Stimulated activated CD4-positive, alpha-beta T cell treated with anti-CD3 and anti-CD28 coated beads, TNF-alpha, amount 100 ng/mL, for 1 hour (primary cell): ENCODE results near the gene BIRC7.

Experiments used
- DNase-seq, 3 donors: peaks; one replicate each; pipeline ENCODE4 v3.0.0-alpha.2; 2020; ENCODE audit warnings: low read depth in 3 of 3, low spot score in 1 of 3

Gene BIRC7

DNA sequence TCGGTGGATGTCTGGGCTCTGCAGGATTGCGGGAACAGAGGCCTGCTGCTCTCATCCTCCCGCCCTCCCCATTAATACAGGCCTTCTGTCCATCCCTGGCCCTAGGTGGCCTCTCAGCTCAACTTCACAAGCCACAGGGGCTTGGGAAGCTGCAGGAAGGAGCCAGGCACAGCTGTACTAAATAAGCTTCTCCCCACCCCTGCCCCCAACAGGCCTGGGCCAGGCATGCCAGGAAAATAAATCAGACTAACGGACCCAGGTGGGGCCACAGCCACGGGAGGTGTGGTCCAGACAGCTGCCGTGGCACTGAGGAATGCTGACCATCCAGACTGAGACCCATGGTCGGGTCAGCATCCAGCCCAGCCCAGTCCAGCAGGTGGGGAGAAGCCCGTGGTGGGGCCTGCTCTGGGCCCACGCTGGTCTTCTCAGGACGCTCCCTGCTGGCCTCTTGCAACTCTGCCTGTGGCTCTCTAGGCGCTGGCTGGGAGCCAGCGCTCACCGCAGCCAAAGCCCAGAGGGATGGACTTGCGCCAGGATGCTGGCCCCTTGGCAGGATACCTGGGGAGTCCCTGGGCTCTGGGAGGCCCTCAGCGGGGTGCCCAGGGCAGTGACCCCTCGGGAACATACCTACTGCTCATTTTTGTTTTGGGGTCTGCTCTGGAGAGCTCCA, 11.2 kb upstream of the BIRC7 start:
- DNase-seq = no peak

DNA sequence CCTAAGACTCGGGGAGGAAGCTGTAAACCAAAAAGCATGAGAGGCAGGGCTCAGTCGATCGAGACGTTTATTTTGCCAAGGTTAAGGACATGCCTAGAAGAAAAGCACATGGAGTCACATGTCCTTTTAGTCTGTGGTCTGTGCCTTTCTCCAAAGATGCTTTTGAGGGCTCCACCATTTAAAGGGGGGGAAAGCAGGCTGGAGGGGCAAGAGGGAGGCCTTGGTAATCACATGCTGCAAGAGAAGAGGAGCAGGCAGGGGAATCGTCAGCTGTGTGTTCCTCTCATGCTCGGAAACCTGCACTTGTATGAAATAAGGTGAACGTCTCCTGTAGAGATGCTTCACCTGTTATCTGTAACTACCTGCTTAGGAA, 10.6 kb upstream of the BIRC7 start:
- no peak for DNase-seq

DNA sequence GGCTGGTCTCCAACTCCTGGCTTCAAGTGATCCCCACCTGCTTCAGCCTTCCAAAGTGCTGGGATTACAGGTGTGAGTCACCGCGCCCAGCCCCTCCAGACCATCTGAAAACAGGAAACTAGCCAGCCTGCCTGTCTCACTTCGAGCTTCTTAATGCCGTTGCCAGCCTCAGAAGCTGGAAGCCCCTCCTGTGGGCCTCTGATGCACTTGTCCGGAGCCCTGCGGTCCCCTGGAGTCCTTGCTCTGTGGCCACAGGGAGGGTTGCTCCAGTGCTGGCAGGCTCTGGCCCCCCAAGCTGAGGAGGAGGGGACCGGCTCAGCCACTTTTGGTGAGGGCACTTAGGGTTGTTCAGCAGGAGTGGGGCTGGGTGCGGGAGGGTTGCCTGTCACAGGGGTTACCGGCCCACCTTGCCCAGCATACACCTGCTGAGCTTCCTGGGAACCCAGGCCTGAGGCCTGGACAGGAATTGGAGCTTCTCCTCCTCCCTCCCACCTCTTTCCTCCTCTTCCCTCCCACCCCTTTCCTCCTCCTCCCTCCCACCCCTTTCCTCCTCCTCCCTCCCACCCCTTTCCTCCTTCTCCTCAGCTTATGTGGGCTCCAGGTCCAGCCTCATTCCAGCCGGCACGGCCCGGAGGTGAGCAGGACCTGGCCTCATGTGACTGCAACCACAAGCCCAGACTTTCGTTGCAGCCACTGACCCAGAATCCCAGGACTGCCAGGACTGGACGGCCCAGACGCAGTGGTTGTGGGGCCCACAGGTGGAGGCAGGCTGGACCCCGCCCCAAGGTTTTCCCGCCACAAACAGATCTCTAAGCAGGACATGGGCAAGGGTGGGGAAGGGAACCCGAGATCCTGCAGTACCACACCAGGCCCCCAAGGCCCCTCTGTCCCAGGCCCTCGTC, 9.4 kb upstream of the BIRC7 start:
- DNase-seq = no peak

GRCh38 chr20:63227260-63227659, 8.4 kb upstream of the BIRC7 start:
- DNase-seq = no peak

GRCh38 chr20:63228806-63229205, 6.9 kb upstream of the BIRC7 start:
- DNase-seq = no peak

GRCh38 chr20:63230800-63231268, 4.9 kb upstream of the BIRC7 start:
- DNase-seq = no peak

DNA sequence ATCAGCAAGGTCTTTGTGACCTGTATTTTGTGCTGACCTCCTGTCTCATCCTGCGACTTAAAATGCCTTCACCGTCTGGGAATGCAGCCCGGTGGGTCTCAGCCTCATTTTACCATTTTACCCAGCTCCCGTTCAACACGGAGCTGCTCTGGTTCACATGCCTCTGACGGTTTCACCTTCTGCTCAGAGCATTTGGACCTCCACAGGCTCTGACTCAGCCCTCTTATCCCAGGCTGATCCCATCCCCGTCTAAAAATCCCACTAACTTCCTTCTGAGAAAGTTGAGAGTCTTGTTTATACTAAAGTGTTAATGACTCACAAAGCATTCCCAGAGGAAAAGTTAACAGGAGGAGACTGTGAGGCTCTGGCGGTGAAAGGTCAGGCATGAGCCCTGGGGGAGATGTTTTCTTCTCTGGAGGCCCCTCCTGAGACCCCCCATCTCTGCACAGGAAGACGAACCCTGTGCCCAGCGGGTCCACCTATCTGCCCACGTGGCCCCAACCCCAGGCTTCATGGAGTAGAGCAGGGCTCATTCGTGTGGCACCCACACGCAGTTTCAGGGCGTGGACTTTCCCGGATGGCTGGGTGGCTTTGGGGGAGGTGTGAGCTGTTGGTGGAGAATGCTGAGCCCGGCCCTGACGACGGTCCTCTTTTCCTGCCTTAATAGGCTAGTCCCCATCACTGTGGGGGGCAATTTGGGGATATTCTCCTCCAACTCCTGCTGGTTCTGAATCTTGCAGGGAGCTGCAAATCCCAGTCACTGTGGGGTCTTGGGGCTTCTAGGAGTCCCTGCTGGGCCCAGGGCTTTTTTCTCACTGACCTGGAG, 3.3 kb upstream of the BIRC7 start:
- DNase-seq = no peak

GRCh38 chr20:63233061-63233344, 2.7 kb upstream of the BIRC7 start:
- no peak for DNase-seq

DNA sequence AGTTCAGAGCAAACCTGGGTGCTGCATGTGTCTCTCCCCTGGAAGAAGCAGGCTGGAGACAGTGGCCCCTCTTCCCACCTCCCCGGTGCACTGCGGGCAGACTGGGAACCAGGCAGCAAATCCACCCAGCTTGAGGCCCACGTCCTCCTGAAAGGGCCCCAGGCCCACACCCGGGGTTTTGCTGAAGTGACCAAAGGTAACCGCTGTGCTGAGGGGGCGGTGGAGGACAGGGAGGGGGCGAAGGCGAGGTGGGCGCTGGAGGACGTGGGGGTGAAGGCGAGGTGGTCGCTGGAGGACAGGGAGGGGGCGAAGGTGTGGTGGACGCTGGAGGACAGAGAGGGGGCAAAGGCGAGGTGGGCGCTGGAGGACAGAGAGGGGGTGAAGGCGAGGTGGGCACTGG, 1.8 kb upstream of the BIRC7 start:
- DNase-seq = no peak

DNA sequence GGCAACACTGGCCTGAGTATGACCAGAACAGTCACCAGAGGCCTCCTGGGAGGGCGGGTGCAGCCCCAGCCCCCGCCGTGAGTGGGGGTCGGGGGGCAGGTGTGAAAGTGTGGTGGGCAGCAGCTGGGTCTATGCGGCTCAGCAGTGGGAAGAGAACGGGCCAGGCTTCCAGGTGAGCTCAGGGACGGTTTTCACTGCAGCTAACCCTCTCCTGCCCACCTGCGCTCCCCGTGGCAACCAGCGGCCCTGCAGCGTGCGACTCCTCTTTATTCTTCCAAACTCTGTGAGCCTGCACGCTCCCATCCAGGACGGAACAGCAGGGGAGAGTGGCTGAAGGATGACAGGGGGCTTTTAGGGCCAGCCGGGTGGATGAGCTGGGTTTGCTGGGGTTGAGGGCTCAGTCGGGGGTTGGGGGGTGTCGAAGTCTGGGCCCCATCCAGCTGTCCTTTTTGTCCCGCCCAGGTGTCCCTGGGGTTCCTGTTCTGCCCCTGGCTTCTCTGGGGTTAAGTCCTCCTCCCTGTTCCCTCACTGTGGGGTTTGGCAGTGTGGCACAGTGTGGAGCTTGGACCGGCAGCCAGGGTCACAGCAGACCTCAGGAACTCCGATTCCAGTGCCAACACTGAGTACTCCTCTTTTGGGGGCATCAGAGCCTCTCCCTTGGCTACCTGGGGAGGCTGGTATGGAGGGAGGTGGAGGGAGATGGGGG, 859 bp upstream of the BIRC7 start:
- peak in 1 of 3 donors; percentile 7 for DNase-seq

DNA sequence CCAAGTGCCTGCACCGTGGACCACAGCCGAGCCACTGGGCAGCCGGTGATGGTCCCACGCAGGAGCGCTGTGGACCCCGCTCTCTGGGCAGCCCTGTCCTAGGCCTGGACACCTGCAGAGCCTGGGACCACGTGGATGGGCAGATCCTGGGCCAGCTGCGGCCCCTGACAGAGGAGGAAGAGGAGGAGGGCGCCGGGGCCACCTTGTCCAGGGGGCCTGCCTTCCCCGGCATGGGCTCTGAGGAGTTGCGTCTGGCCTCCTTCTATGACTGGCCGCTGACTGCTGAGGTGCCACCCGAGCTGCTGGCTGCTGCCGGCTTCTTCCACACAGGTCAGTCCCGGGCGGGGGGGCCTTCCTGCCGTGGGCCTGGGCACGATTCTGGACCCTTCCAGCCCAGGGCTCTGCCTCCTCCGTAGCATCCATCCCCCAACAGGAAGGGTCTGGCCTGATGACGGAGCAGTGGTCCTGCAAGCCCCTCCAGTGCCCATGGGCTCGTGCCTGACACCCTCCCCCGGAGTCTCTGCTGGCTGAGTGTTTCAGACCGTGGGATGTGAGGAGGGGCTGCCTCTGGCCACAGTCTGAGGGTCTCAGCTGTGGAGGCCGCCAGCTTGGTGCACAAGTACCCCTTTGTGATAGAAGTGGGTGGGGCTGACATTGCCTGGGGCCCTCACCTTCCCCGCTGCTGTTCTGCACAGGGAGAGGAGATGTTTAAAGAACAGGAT, 572 bp downstream of the BIRC7 start:
- no peak for DNase-seq

GRCh38 chr20:63238031-63238430, 2.3 kb downstream of the BIRC7 start:
- DNase-seq = no peak

- no peak for DNase-seq
Observed at GRCh38 chr20:63238514-63239125, 2.9 kb downstream of the BIRC7 start.

DNA sequence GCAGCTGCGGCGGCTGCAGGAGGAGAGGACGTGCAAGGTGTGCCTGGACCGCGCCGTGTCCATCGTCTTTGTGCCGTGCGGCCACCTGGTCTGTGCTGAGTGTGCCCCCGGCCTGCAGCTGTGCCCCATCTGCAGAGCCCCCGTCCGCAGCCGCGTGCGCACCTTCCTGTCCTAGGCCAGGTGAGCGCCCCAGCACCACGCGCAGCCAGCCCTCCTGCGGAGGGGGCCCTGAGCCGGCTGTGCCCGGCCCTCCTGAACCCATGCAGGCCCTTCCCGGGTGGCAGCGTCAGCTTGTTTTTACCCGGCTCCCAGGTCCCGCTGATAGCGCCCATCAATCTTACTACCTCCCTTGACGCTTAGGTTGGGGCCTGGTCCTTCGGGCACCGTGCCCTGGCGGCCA, 3.7 kb downstream of the BIRC7 start:
- DNase-seq = no peak

DNA sequence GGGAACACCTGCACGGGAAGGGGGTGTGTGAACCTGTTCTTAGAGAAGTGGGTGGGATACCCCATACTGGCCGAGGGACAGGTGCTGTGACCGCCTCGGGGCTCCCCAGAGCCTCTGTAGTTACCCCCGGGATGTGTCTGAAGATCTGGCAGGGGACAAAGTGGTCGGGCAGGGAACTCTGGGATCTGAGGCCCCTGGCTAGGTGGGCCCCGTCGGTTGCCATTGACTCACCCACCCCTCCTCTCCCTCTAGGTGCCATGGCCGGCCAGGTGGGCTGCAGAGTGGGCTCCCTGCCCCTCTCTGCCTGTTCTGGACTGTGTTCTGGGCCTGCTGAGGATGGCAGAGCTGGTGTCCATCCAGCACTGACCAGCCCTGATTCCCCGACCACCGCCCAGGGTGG, 4.3 kb downstream of the BIRC7 start:
- DNase-seq = no peak

- no peak for DNase-seq
Observed at GRCh38 chr20:63241272-63241671, 5.6 kb downstream of the BIRC7 start.

DNA sequence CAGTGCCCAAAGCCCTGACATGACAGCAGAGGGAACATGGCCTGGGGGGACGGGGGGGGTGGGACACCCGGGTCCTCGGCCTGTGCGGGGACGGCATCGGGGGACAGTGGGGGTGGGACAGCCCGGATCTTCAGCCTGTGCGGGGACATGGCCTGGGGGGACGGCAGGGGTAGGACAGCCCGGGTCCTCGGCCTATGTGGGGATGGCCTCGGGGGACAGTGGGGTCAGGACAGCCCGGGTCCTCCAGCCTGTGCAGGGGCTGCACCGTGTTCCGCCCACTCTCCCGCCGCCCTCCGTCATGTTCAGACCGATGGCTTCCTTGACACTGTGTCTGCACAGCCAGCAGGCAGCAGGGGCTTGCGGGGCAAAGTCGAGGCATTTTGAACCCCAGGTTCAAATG, 7.0 kb downstream of the BIRC7 start:
- no peak for DNase-seq

GRCh38 chr20:63243604-63244247, 8.0 kb downstream of the BIRC7 start:
- no peak for DNase-seq

GRCh38 chr20:63244468-63244867, 8.8 kb downstream of the BIRC7 start:
- no peak for DNase-seq
